ENCODE measurements around the gene PRR12.

PRR12 gene

GRCh38 chr19:49566302-49566701 is 24.7 kb upstream of the PRR12 start:
- DNase-seq (ENCODE audit: low spot score): no peak

GRCh38 chr19:49567861-49568441 is 23.0 kb upstream of the PRR12 start:
- peak; percentile 52 for DNase-seq (ENCODE audit: low spot score)

- peak; percentile 83 for DNase-seq (ENCODE audit: low spot score)
Observed at GRCh38 chr19:49570138-49570856, 20.7 kb upstream of the PRR12 start.

GRCh38 chr19:49570997-49571676 is 19.8 kb upstream of the PRR12 start:
- DNase-seq (ENCODE audit: low spot score): no peak

GRCh38 chr19:49573009-49573408 is 18.0 kb upstream of the PRR12 start:
- no peak for DNase-seq (ENCODE audit: low spot score)

- DNase-seq (ENCODE audit: low spot score): no peak
Observed at GRCh38 chr19:49573425-49573824, 17.6 kb upstream of the PRR12 start.

- DNase-seq (ENCODE audit: low spot score): no peak
Observed at GRCh38 chr19:49574206-49574755, 16.7 kb upstream of the PRR12 start.

GRCh38 chr19:49579193-49579592 is 11.8 kb upstream of the PRR12 start:
- no peak for DNase-seq (ENCODE audit: low spot score)

GRCh38 chr19:49579947-49580263 is 11.1 kb upstream of the PRR12 start:
- no peak for DNase-seq (ENCODE audit: low spot score)

- DNase-seq (ENCODE audit: low spot score): peak; percentile 97
Observed at GRCh38 chr19:49580264-49581006, 10.5 kb upstream of the PRR12 start, which contains the start of gene NOSIP. Gene NOSIP, minus strand, starts transcription at chr19:49580556. Its CDS starts 19,865 bp downstream, at chr19:49560691.

- peak; percentile 65 for DNase-seq (ENCODE audit: low spot score)
Observed at GRCh38 chr19:49581007-49581508, 9.9 kb upstream of the PRR12 start, which contains the start of gene PRRG2. Gene PRRG2, plus strand, starts transcription at chr19:49581316. Its CDS starts 1,904 bp downstream, at chr19:49583220.

- DNase-seq (ENCODE audit: low spot score): no peak
Observed at GRCh38 chr19:49583239-49583638, 7.7 kb upstream of the PRR12 start.

GRCh38 chr19:49585023-49585422 is 6.0 kb upstream of the PRR12 start:
- DNase-seq (ENCODE audit: low spot score): no peak

GRCh38 chr19:49587227-49587626 is 3.8 kb upstream of the PRR12 start:
- no peak for DNase-seq (ENCODE audit: low spot score)

- no peak for DNase-seq (ENCODE audit: low spot score)
Observed at GRCh38 chr19:49588365-49589122, 2.4 kb upstream of the PRR12 start.

- no peak for DNase-seq (ENCODE audit: low spot score)
Observed at GRCh38 chr19:49589502-49589905, 1.5 kb upstream of the PRR12 start.

- peak; percentile 95 for DNase-seq (ENCODE audit: low spot score)
Observed at GRCh38 chr19:49590071-49590970, 661 bp upstream of the PRR12 start.

- no peak for DNase-seq (ENCODE audit: low spot score)
Observed at GRCh38 chr19:49591731-49592485, 926 bp downstream of the PRR12 start.

- no peak for DNase-seq (ENCODE audit: low spot score)
Observed at GRCh38 chr19:49592486-49593232, 1.7 kb downstream of the PRR12 start.
